Spleen (tissue), 11 donors: Measurements from ENCODE around the gene RC3H2. TPM values are rescaled to one million over a fixed set of nuclear protein-coding genes. Genes with fewer than 3 reads are reported as not detected.

ENCODE experiments used
- DNase-seq: peaks from one replicate; pipeline ENCODE4 v3.0.0-alpha.2; 2020
- H3K27ac ChIP-seq, 8 donors: fragments of 200-600 bp; sonication (generic) in 7 of 8; 1 replicate in 4 of 8; 2 replicates in 4 of 8; pipeline versions ENCODE4 v1.5.0 to v1.8.0; 2016 to 2021; ENCODE audit warnings: inconsistent platforms in 4 of 8, mild to moderate bottlenecking in 4 of 8, moderate library complexity in 1 of 8
- H3K27me3 ChIP-seq, 7 donors: fragments of 200-600 bp; sonication (generic) in 6 of 7; replicated peaks in 1 of 7; 1 replicate in 4 of 7; 2 replicates in 3 of 7; pipeline versions ENCODE4 v1.5.0 to v1.8.0; 2016 to 2021; ENCODE audit warnings: inconsistent platforms in 3 of 7, mild to moderate bottlenecking in 1 of 7
- H3K36me3 ChIP-seq, 6 donors: fragments of 200-600 bp; sonication (generic) in 5 of 6; 1 replicate in 4 of 6; 2 replicates in 2 of 6; pipeline versions ENCODE4 v1.5.0 to v1.8.0; 2016 to 2021; ENCODE audit warnings: inconsistent platforms in 2 of 6
- H3K4me1 ChIP-seq, 6 donors: fragments of 200-600 bp; sonication (generic) in 5 of 6; 1 replicate in 3 of 6; 2 replicates in 3 of 6; pipeline versions ENCODE4 v1.5.0 to v1.8.0; 2016 to 2021; ENCODE audit warnings: inconsistent platforms in 3 of 6
- H3K4me3 ChIP-seq, 8 donors: fragments of 200-600 bp; sonication (generic) in 7 of 8; 1 replicate in 4 of 8; 2 replicates in 4 of 8; pipeline versions ENCODE4 v1.5.0 to v1.8.0; 2016 to 2021; ENCODE audit warnings: inconsistent platforms in 4 of 8, mild to moderate bottlenecking in 4 of 8, moderate library complexity in 2 of 8
- H3K9me3 ChIP-seq, 8 donors: fragments of 200-600 bp; sonication (generic) in 7 of 8; 1 replicate in 4 of 8; 2 replicates in 4 of 8; pipeline versions ENCODE4 v1.5.0 to v1.8.0; 2016 to 2021; ENCODE audit warnings: inconsistent platforms in 4 of 8
- CTCF ChIP-seq, 11 experiments: fragments of 200-600 bp in 7 of 11; fragments of 450-650 bp in 4 of 11; sonication (generic) in 4 of 11; IDR thresholded peaks in 8 of 11; conservative IDR thresholded peaks in 3 of 11; 1 replicate in 7 of 11; 2 replicates in 4 of 11; pipeline versions ENCODE4 v1.4.0 to v1.8.0; 2016 to 2021; ENCODE audit warnings: antibody characterized with exemption in 11 of 11, inconsistent platforms in 4 of 11, mild to moderate bottlenecking in 1 of 11
- POLR2A ChIP-seq, 3 donors: fragments of 450-650 bp; IDR thresholded peaks; one replicate each; pipeline ENCODE4 v1.5.1; 2017; ENCODE audit warnings: antibody characterized with exemption in 3 of 3, mild to moderate bottlenecking in 1 of 3
- POLR2AphosphoS5 ChIP-seq, 3 donors: sonication (generic); formaldehyde crosslinking; IDR thresholded peaks; one replicate each; pipeline ENCODE4 v1.5.1; 2017; ENCODE audit warnings: antibody characterized with exemption in 3 of 3
- WGBS, 5 donors: extraction: QIAGEN DNeasy Blood & Tissue Kit in 3 of 5; methylation state at CpG; one replicate each; pipeline versions ENCODE4 v1.1.5 to v1.1.7; 2013 to 2018; 5-methylcytosine and 5-hydroxymethylcytosine counted together
- intact Hi-C: fragments of 100-400 bp; cut with DNase I; formaldehyde crosslinking; loops from one replicate; pipeline ENCODE4 v1.15.0; 2023; ENCODE audit warnings: low total_unique reads
- polyA plus RNA-seq, 3 donors: library from polyadenylated mRNA; stranded (reverse); fragments of 200-250 nt; gene quantifications; one replicate each; pipeline ENCODE4 v1.2.1, GENCODE V29; 2013
- total RNA-seq, 7 donors: library from RNA; depleted of rRNA in 3 of 7; stranded (reverse); fragments of >200 nt in 3 of 7; fragmentation: NEBNext Ultra II Directional in 4 of 7; extraction: Animal tissue kit (Norgen Biotek cat#: 25700) in 4 of 7; gene quantifications; one replicate each; pipeline versions ENCODE4 v1.1.0 to v1.2.1, GENCODE V29; 2016 to 2021
- donor health status: healthy with polysubstance abuse.
- donor health status: DM: no; HTN: no; CAD: no; lungs with moderate emphysema.
- donor health status: DM: no; HTN: no; CAD: no.
- donor health status: Bipolar disorder and iron deficiency.
- donor health status: healthy.
- donor health status: DM: no; HTN: no; CAD: no.
- donor health status: DM: yes; HTN: yes; CAD: no.

The RC3H2 gene
- total and polyA plus RNA-seq, 10 donors = 8.3 to 78.7 (median 59.4) TPM

- TF ChIP-seq POLR2A (IDR thresholded peaks at IDR 0.05) (no peak), CTCF (IDR thresholded peaks at IDR 0.05 in 8 of 11, conservative IDR thresholded peaks at IDR 0.05 in 3 of 11) (no peak), POLR2AphosphoS5 (IDR thresholded peaks at IDR 0.05) (no peak)
- DNase-seq = no peak
- Histone ChIP-seq H3K27me3 (no peaks in the 10 kb centered on the region), H3K27ac (no peak overlapping the region), H3K4me3 (no peak overlapping the region), H3K36me3 (peaks cover 0 to 5% (median 0%) of the 10 kb centered on the region in 6 donors), H3K9me3 (no peaks in the 10 kb centered on the region), H3K4me1 (peaks cover 2 to 64% (median 24%) of the 10 kb centered on the region in 6 donors)
- intact Hi-C loops = no loop called here
- 94 to 99% (median 95%) methylated on average over 1 of the region's 1 CpG for WGBS, 5 donors
Observed at GRCh38 chr9:122949696-122950095, 44.5 kb upstream of the RC3H2 start.

GRCh38 chr9:122948313-122948712, 43.2 kb upstream of the RC3H2 start:
- intact Hi-C loops = no loop called here
- H3K27ac ChIP-seq = no peak overlapping the region

GRCh38 chr9:122946461-122947005, 41.4 kb upstream of the RC3H2 start:
- Histone ChIP-seq H3K4me1 (peaks cover 9 to 85% (median 47%) of the 10 kb centered on the region in 6 donors), H3K36me3 (peaks cover 0 to 11% (median 0%) of the 10 kb centered on the region in 6 donors), H3K4me3 (no peak overlapping the region), H3K27me3 (no peaks in the 10 kb centered on the region), H3K27ac (no peak overlapping the region), H3K9me3 (no peaks in the 10 kb centered on the region)
- intact Hi-C loops = no loop called here
- TF ChIP-seq POLR2AphosphoS5 (IDR thresholded peaks at IDR 0.05) (no peak), CTCF (IDR thresholded peaks at IDR 0.05 in 8 of 11, conservative IDR thresholded peaks at IDR 0.05 in 3 of 11) (no peak), POLR2A (IDR thresholded peaks at IDR 0.05) (no peak)
- no peak for DNase-seq
- 91 to 98% (median 96%) methylated on average over 1 of the region's 1 CpG for WGBS, 5 donors

More at GRCh38 chr9:122948313-122948712, 43.2 kb upstream of the RC3H2 start:
- DNase-seq = no peak
- TF ChIP-seq POLR2A (IDR thresholded peaks at IDR 0.05) = no peak
- TF ChIP-seq CTCF (IDR thresholded peaks at IDR 0.05 in 8 of 11, conservative IDR thresholded peaks at IDR 0.05 in 3 of 11) = no peak
- no peak for TF ChIP-seq POLR2AphosphoS5 (IDR thresholded peaks at IDR 0.05)
- no peaks in the 10 kb centered on the region for H3K27me3 ChIP-seq
- H3K36me3 ChIP-seq = peaks cover 0 to 11% (median 0%) of the 10 kb centered on the region in 6 donors
- 71 to 90% (median 87%) methylated on average over 3 of the region's 3 CpGs for WGBS, 5 donors
- no peaks in the 10 kb centered on the region for H3K9me3 ChIP-seq
- peaks cover 4 to 73% (median 29%) of the 10 kb centered on the region in 6 donors for H3K4me1 ChIP-seq
- H3K4me3 ChIP-seq = no peak overlapping the region

- TF ChIP-seq CTCF (IDR thresholded peaks at IDR 0.05 in 8 of 11, conservative IDR thresholded peaks at IDR 0.05 in 3 of 11) (no peak), POLR2AphosphoS5 (IDR thresholded peaks at IDR 0.05) (no peak), POLR2A (IDR thresholded peaks at IDR 0.05) (no peak)
- no peaks in the 10 kb centered on the region for H3K9me3 ChIP-seq
- peaks cover 0 to 11% (median 0%) of the 10 kb centered on the region in 6 donors for H3K36me3 ChIP-seq
- H3K27ac ChIP-seq = no peak overlapping the region
- DNase-seq = no peak
- peaks cover 12 to 81% (median 54%) of the 10 kb centered on the region in 6 donors for H3K4me1 ChIP-seq
- H3K27me3 ChIP-seq = no peaks in the 10 kb centered on the region
- 71 to 84% (median 80%) methylated on average over 4 of the region's 4 CpGs for WGBS, 5 donors
- no peak overlapping the region for H3K4me3 ChIP-seq
- intact Hi-C loops = no loop called here
Observed at GRCh38 chr9:122944960-122945888, 40.1 kb upstream of the RC3H2 start.
